DOHH2 (cell line): Measurements from ENCODE around the gene EPB41L2.

Experiments
- CTCF ChIP-seq: fragments of 200-600 bp; sonication (generic); IDR thresholded peaks from one replicate; pipeline ENCODE4 v1.5.1; 2014; ENCODE audit warnings: antibody characterized with exemption, mild to moderate bottlenecking, low read depth, low read length; ENCODE audit not compliant: poor library complexity, severe bottlenecking
- EZH2phosphoT487 ChIP-seq: fragments of 200-600 bp; sonication (generic); IDR thresholded peaks from 2 replicates; pipeline ENCODE4 v1.6.1; 2017; ENCODE audit warnings: borderline replicate concordance, mild to moderate bottlenecking, antibody characterized with exemption, low read length, moderate library complexity, mixed read lengths

DNA sequence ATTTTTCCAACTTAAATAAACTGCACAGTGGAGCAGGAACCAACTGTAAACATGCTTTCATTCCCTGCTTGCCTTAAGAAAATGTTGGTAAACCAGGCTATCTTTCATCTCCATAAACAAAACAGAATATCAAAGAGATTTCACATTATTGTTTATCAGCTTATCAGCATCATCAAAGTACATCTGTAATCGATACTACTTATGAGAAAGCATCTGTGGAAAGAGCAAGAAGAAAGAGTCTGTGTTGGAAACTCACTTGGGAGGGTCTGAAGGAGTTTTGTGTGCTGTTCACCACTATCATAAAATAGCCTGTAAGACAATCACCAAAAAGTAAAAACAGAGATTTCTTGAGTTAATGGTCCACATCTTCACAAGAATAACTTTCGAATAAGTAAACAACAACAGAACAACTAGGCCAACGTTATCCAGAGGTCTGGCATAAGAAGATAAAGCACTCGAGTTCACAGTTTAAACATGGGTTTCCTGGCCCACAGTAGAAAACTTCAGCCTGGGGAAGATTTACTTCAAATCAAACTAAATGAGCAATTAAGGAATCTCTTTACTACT, 47.9 kb downstream of the EPB41L2 start:
- TF ChIP-seq CTCF (no peak), EZH2phosphoT487 (no peak)
